Measurements from ENCODE around the gene PZP. TPM values are rescaled to one million over a fixed set of nuclear protein-coding genes. Genes with fewer than 3 reads are reported as not detected.
"Not testable (repeated sequence)": the region's sequence is repeated elsewhere in the genome, so short reads cannot be mapped to it uniquely, and the experiment has no call there.

Gene PZP
- total and polyA plus RNA-seq, 10 of the 15 experiments (the other 5 are each of a cell fraction or from before 2014, with no cell fraction given), result not detected

DNA sequence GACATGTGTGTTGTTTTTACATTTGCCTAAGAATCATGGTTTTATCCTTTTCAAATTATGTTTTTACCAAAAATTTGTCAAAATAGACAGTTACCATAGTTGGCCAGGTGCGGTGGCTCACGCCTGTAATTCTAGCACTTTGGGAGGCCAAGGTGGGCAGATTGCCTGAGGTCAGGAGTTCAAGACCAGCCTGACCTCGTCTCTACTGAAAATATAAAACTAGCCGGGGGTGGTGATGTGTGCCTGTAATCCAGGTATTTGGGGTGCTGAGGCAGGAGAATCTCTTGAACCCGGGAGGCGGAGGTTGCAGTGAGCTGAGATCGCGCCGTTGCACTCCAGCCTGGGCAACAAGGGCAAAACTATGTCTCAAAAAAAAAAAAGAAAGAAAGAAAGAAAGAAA, 12.8 kb upstream of the PZP start:
- H3K4me3 ChIP-seq; H3K4me2 ChIP-seq (ENCODE audit: control insufficient read depth, insufficient read depth); FAIRE-seq: not testable (repeated sequence)

DNA sequence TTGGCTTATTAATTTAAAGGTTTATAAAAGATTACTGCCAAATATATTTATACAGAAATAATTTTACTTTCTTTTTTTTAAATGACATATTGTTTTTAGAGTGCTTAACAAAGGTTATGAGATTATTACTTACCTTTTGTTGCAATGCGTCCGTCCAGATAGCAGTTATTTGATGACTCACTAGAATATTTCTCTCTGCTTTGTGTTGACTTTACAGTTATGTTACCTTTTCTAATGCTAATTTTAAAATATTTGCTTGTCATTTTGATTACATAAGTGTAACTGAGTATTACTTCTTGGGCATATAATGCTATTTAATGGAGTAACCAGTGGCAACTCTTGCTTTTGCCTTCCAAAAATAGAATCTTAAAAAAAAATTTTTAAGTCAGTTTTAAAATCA, 6.3 kb upstream of the PZP start:
- POLR2A ChIA-PET, result no interaction called here
- no peak overlapping the region for H3K4me2 ChIP-seq (ENCODE audit: control insufficient read depth, insufficient read depth)
- H3K9ac ChIP-seq (ENCODE audit: control insufficient read depth, insufficient read depth, low read length), result no peak overlapping the region
- no peaks in the 10 kb centered on the region for H3K4me1 ChIP-seq (ENCODE audit: control insufficient read depth, insufficient read depth, low read length)
- H4K20me1 ChIP-seq (ENCODE audit: control insufficient read depth, insufficient read depth), result no peaks in the 10 kb centered on the region
- in situ Hi-C loops (cut with MboI) (no loop called here), intact Hi-C loops (cut with micrococcal nuclease; ENCODE audit: unreplicated experiment) (no loop called here)
- BruUV-seq (replicated peaks), result no TSS peak
- H3K27ac ChIP-seq (ENCODE audit: control insufficient read depth, insufficient read depth), result no peak overlapping the region
- H3K27me3 ChIP-seq (replicated peaks in 1 of 2; ENCODE audit: control insufficient read depth in 2 of 2, insufficient read depth in 2 of 2, low read length in 1 of 2), result no peaks in the 10 kb centered on the region
- RAD21 ChIA-PET (ENCODE audit: unreplicated experiment), result no interaction called here
- H2AFZ ChIP-seq (ENCODE audit: control insufficient read depth, low read depth, low read length), result no peak overlapping the region
- H3K4me3 ChIP-seq, result no peak overlapping the region
- ATAC-seq (no peak), FAIRE-seq (no peak), DNase-seq (ENCODE audit: low read depth, low spot score) (no peak)
- H3K36me3 ChIP-seq (ENCODE audit: control insufficient read depth in 2 of 2, insufficient read depth in 2 of 2, low read length in 1 of 2), result no peaks in the 10 kb centered on the region
- whole genome bisulfite sequencing (ENCODE audit: insufficient coverage, insufficient replicate concordance, low lambda C conversion rate, missing lambda C conversion rate), result 42% methylated on average over 2 of the region's 2 CpGs
- SMC1A ChIA-PET (ENCODE audit: uncharacterized antibody, unreplicated experiment), result no interaction called here
- CTCF ChIA-PET, result no interaction called here
- no peaks in the 10 kb centered on the region for H3K79me2 ChIP-seq (ENCODE audit: control insufficient read depth, insufficient read depth, low read length)
- H3K9me3 ChIP-seq (replicated peaks; ENCODE audit: control insufficient read depth, insufficient read depth, low read length), result no peaks in the 10 kb centered on the region
- TF ChIP-seq RBBP5 (conservative IDR thresholded peaks at IDR 0.05) (no peak), KDM1A (IDR thresholded peaks at IDR 0.05; ENCODE audit: borderline replicate concordance) (no peak), WRNIP1 (IDR thresholded peaks at IDR 0.05; ENCODE audit: borderline replicate concordance, low read depth, low read length) (no peak), BMI1 (IDR thresholded peaks at IDR 0.05; ENCODE audit: borderline replicate concordance) (no peak), YBX1 (IDR thresholded peaks at IDR 0.05) (no peak), SRF (IDR thresholded peaks at IDR 0.05; ENCODE audit: low read depth in 2 of 2, low read length in 2 of 2) (no peak)
- TF ChIP-seq, protein P1, sequence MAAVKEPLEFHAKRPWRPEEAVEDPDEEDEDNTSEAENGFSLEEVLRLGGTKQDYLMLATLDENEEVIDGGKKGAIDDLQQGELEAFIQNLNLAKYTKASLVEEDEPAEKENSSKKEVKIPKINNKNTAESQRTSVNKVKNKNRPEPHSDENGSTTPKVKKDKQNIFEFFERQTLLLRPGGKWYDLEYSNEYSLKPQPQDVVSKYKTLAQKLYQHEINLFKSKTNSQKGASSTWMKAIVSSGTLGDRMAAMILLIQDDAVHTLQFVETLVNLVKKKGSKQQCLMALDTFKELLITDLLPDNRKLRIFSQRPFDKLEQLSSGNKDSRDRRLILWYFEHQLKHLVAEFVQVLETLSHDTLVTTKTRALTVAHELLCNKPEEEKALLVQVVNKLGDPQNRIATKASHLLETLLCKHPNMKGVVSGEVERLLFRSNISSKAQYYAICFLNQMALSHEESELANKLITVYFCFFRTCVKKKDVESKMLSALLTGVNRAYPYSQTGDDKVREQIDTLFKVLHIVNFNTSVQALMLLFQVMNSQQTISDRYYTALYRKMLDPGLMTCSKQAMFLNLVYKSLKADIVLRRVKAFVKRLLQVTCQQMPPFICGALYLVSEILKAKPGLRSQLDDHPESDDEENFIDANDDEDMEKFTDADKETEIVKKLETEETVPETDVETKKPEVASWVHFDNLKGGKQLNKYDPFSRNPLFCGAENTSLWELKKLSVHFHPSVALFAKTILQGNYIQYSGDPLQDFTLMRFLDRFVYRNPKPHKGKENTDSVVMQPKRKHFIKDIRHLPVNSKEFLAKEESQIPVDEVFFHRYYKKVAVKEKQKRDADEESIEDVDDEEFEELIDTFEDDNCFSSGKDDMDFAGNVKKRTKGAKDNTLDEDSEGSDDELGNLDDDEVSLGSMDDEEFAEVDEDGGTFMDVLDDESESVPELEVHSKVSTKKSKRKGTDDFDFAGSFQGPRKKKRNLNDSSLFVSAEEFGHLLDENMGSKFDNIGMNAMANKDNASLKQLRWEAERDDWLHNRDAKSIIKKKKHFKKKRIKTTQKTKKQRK (IDR thresholded peaks at IDR 0.05; ENCODE audit: low read depth, low read length), result no peak
- TF ChIP-seq, protein P2, sequence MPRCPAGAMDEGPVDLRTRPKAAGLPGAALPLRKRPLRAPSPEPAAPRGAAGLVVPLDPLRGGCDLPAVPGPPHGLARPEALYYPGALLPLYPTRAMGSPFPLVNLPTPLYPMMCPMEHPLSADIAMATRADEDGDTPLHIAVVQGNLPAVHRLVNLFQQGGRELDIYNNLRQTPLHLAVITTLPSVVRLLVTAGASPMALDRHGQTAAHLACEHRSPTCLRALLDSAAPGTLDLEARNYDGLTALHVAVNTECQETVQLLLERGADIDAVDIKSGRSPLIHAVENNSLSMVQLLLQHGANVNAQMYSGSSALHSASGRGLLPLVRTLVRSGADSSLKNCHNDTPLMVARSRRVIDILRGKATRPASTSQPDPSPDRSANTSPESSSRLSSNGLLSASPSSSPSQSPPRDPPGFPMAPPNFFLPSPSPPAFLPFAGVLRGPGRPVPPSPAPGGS (IDR thresholded peaks at IDR 0.05; ENCODE audit: borderline replicate concordance, insufficient read depth, low read depth, low read length, poor library complexity, severe bottlenecking), result no peak
- TF ChIP-seq, protein P3, sequence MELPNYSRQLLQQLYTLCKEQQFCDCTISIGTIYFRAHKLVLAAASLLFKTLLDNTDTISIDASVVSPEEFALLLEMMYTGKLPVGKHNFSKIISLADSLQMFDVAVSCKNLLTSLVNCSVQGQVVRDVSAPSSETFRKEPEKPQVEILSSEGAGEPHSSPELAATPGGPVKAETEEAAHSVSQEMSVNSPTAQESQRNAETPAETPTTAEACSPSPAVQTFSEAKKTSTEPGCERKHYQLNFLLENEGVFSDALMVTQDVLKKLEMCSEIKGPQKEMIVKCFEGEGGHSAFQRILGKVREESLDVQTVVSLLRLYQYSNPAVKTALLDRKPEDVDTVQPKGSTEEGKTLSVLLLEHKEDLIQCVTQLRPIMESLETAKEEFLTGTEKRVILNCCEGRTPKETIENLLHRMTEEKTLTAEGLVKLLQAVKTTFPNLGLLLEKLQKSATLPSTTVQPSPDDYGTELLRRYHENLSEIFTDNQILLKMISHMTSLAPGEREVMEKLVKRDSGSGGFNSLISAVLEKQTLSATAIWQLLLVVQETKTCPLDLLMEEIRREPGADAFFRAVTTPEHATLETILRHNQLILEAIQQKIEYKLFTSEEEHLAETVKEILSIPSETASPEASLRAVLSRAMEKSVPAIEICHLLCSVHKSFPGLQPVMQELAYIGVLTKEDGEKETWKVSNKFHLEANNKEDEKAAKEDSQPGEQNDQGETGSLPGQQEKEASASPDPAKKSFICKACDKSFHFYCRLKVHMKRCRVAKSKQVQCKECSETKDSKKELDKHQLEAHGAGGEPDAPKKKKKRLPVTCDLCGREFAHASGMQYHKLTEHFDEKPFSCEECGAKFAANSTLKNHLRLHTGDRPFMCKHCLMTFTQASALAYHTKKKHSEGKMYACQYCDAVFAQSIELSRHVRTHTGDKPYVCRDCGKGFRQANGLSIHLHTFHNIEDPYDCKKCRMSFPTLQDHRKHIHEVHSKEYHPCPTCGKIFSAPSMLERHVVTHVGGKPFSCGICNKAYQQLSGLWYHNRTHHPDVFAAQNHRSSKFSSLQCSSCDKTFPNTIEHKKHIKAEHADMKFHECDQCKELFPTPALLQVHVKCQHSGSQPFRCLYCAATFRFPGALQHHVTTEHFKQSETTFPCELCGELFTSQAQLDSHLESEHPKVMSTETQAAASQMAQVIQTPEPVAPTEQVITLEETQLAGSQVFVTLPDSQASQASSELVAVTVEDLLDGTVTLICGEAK (IDR thresholded peaks at IDR 0.05; ENCODE audit: borderline replicate concordance), result no peak

More for the DNA sequence above, 12.8 kb upstream of the PZP start:
- H3K36me3 ChIP-seq (ENCODE audit: control insufficient read depth in 2 of 2, insufficient read depth in 2 of 2, low read length in 1 of 2); H3K27me3 ChIP-seq (replicated peaks in 1 of 2; ENCODE audit: control insufficient read depth in 2 of 2, insufficient read depth in 2 of 2, low read length in 1 of 2); intact Hi-C loops (cut with micrococcal nuclease; ENCODE audit: unreplicated experiment); SMC1A ChIA-PET (ENCODE audit: uncharacterized antibody, unreplicated experiment); DNase-seq (ENCODE audit: low read depth, low spot score); H3K79me2 ChIP-seq (ENCODE audit: control insufficient read depth, insufficient read depth, low read length); H3K9me3 ChIP-seq (replicated peaks; ENCODE audit: control insufficient read depth, insufficient read depth, low read length); BruUV-seq (replicated peaks); H3K27ac ChIP-seq (ENCODE audit: control insufficient read depth, insufficient read depth); H2AFZ ChIP-seq (ENCODE audit: control insufficient read depth, low read depth, low read length); RAD21 ChIA-PET (ENCODE audit: unreplicated experiment); H3K9ac ChIP-seq (ENCODE audit: control insufficient read depth, insufficient read depth, low read length); CTCF ChIA-PET; ATAC-seq; POLR2A ChIA-PET; H4K20me1 ChIP-seq (ENCODE audit: control insufficient read depth, insufficient read depth); in situ Hi-C loops (cut with MboI); H3K4me1 ChIP-seq (ENCODE audit: control insufficient read depth, insufficient read depth, low read length): not testable (repeated sequence)
- 57% methylated on average over 6 of the region's 9 CpGs for WGBS (ENCODE audit: insufficient coverage, insufficient replicate concordance, low lambda C conversion rate, missing lambda C conversion rate)
